ENCODE measurements around the gene SIRPD.

SIRPD gene

GRCh38 chr20:1562622-1563021 is 5.1 kb upstream of the SIRPD start:
- no peak overlapping the region for H3K9ac ChIP-seq (ENCODE audit: insufficient read length)
- TF ChIP-seq EZH2 (IDR thresholded peaks at IDR 0.05) (no peak), FOXP2 (optimal IDR thresholded peaks at IDR 0.05; ENCODE audit: control extremely low read depth, extremely low read length, insufficient read depth) (no peak)
- DNase-seq (ENCODE audit: low read depth, low spot score), result no peak
- no peaks in the 10 kb centered on the region for H3K9me3 ChIP-seq (ENCODE audit: low read depth, low read length)
- no peak overlapping the region for H3K4me3 ChIP-seq
- no peak overlapping the region for H3K27ac ChIP-seq
- H3K36me3 ChIP-seq (ENCODE audit: insufficient read depth, low read length), result no peaks in the 10 kb centered on the region

GRCh38 chr20:1561350-1561749 is 3.8 kb upstream of the SIRPD start:
- no peak overlapping the region for H3K9ac ChIP-seq (ENCODE audit: insufficient read length)
- TF ChIP-seq EZH2 (IDR thresholded peaks at IDR 0.05), result no peak
- TF ChIP-seq FOXP2 (optimal IDR thresholded peaks at IDR 0.05; ENCODE audit: control extremely low read depth, extremely low read length, insufficient read depth), result no peak
- TF ChIP-seq POLR2AphosphoS5 (IDR thresholded peaks at IDR 0.05; ENCODE audit: borderline replicate concordance, low read depth, low read length), result no peak
- no peaks in the 10 kb centered on the region for H3K36me3 ChIP-seq (ENCODE audit: insufficient read depth, low read length)
- H3K9me3 ChIP-seq (ENCODE audit: low read depth, low read length), result no peaks in the 10 kb centered on the region
- H3K4me3 ChIP-seq, result no peak overlapping the region
- DNase-seq (ENCODE audit: low read depth, low spot score), result no peak
- no peak overlapping the region for H3K27ac ChIP-seq

GRCh38 chr20:1555952-1556351 is 1.6 kb downstream of the SIRPD start:
- Histone ChIP-seq H3K9me3 (ENCODE audit: low read depth, low read length) (no peaks in the 10 kb centered on the region), H3K27ac (no peak overlapping the region), H3K4me3 (no peak overlapping the region), H3K36me3 (ENCODE audit: insufficient read depth, low read length) (no peaks in the 10 kb centered on the region), H3K9ac (ENCODE audit: insufficient read length) (no peak overlapping the region)
- TF ChIP-seq EZH2 (IDR thresholded peaks at IDR 0.05) (no peak), POLR2AphosphoS5 (IDR thresholded peaks at IDR 0.05; ENCODE audit: borderline replicate concordance, low read depth, low read length) (no peak), FOXP2 (optimal IDR thresholded peaks at IDR 0.05; ENCODE audit: control extremely low read depth, extremely low read length, insufficient read depth) (no peak)
- DNase-seq (ENCODE audit: low read depth, low spot score), result no peak

GRCh38 chr20:1539816-1540419 is 17.6 kb downstream of the SIRPD start:
- H3K27ac ChIP-seq, result no peak overlapping the region
- TF ChIP-seq EZH2 (IDR thresholded peaks at IDR 0.05) (no peak), POLR2AphosphoS5 (IDR thresholded peaks at IDR 0.05; ENCODE audit: borderline replicate concordance, low read depth, low read length) (no peak), FOXP2 (optimal IDR thresholded peaks at IDR 0.05; ENCODE audit: control extremely low read depth, extremely low read length, insufficient read depth) (no peak)
- no peak for DNase-seq (ENCODE audit: low read depth, low spot score)
- H3K9ac ChIP-seq (ENCODE audit: insufficient read length), result no peak overlapping the region
- no peaks in the 10 kb centered on the region for H3K9me3 ChIP-seq (ENCODE audit: low read depth, low read length)
- no peak overlapping the region for H3K4me3 ChIP-seq
- no peaks in the 10 kb centered on the region for H3K36me3 ChIP-seq (ENCODE audit: insufficient read depth, low read length)

GRCh38 chr20:1538655-1539054 is 18.9 kb downstream of the SIRPD start:
- no peak for DNase-seq (ENCODE audit: low read depth, low spot score)
- no peak overlapping the region for H3K9ac ChIP-seq (ENCODE audit: insufficient read length)
- no peak overlapping the region for H3K27ac ChIP-seq
- no peaks in the 10 kb centered on the region for H3K9me3 ChIP-seq (ENCODE audit: low read depth, low read length)
- no peaks in the 10 kb centered on the region for H3K36me3 ChIP-seq (ENCODE audit: insufficient read depth, low read length)
- no peak for TF ChIP-seq EZH2 (IDR thresholded peaks at IDR 0.05)
- no peak for TF ChIP-seq POLR2AphosphoS5 (IDR thresholded peaks at IDR 0.05; ENCODE audit: borderline replicate concordance, low read depth, low read length)
- no peak for TF ChIP-seq FOXP2 (optimal IDR thresholded peaks at IDR 0.05; ENCODE audit: control extremely low read depth, extremely low read length, insufficient read depth)
- H3K4me3 ChIP-seq, result no peak overlapping the region

- DNase-seq (ENCODE audit: low read depth, low spot score), result no peak
- H3K27ac ChIP-seq, result no peak overlapping the region
- no peaks in the 10 kb centered on the region for H3K36me3 ChIP-seq (ENCODE audit: insufficient read depth, low read length)
- TF ChIP-seq POLR2AphosphoS5 (IDR thresholded peaks at IDR 0.05; ENCODE audit: borderline replicate concordance, low read depth, low read length) (no peak), EZH2 (IDR thresholded peaks at IDR 0.05) (no peak), FOXP2 (optimal IDR thresholded peaks at IDR 0.05; ENCODE audit: control extremely low read depth, extremely low read length, insufficient read depth) (no peak)
- H3K9me3 ChIP-seq (ENCODE audit: low read depth, low read length), result no peaks in the 10 kb centered on the region
- H3K4me3 ChIP-seq, result no peak overlapping the region
- H3K9ac ChIP-seq (ENCODE audit: insufficient read length), result no peak overlapping the region
Measured at GRCh38 chr20:1537731-1538058, 19.8 kb downstream of the SIRPD start.

GRCh38 chr20:1536893-1537730 is 20.4 kb downstream of the SIRPD start:
- no peaks in the 10 kb centered on the region for H3K36me3 ChIP-seq (ENCODE audit: insufficient read depth, low read length)
- no peak overlapping the region for H3K9ac ChIP-seq (ENCODE audit: insufficient read length)
- no peak overlapping the region for H3K4me3 ChIP-seq
- H3K27ac ChIP-seq, result no peak overlapping the region
- no peak for DNase-seq (ENCODE audit: low read depth, low spot score)
- H3K9me3 ChIP-seq (ENCODE audit: low read depth, low read length), result no peaks in the 10 kb centered on the region
- TF ChIP-seq EZH2 (IDR thresholded peaks at IDR 0.05) (no peak), FOXP2 (optimal IDR thresholded peaks at IDR 0.05; ENCODE audit: control extremely low read depth, extremely low read length, insufficient read depth) (no peak), POLR2AphosphoS5 (IDR thresholded peaks at IDR 0.05; ENCODE audit: borderline replicate concordance, low read depth, low read length) (no peak)

- Histone ChIP-seq H3K9ac (ENCODE audit: insufficient read length) (no peak overlapping the region), H3K9me3 (ENCODE audit: low read depth, low read length) (no peaks in the 10 kb centered on the region), H3K27ac (no peak overlapping the region), H3K36me3 (ENCODE audit: insufficient read depth, low read length) (no peaks in the 10 kb centered on the region), H3K4me3 (no peak overlapping the region)
- no peak for TF ChIP-seq FOXP2 (optimal IDR thresholded peaks at IDR 0.05; ENCODE audit: control extremely low read depth, extremely low read length, insufficient read depth)
- TF ChIP-seq EZH2 (IDR thresholded peaks at IDR 0.05), result no peak
- TF ChIP-seq POLR2AphosphoS5 (IDR thresholded peaks at IDR 0.05; ENCODE audit: borderline replicate concordance, low read depth, low read length), result no peak
- no peak for DNase-seq (ENCODE audit: low read depth, low spot score)
Measured at GRCh38 chr20:1535420-1536175, 21.9 kb downstream of the SIRPD start.
